HEK293T (cell line): ENCODE data around the gene GRPEL1.
"Not testable (repeated sequence)": the region's sequence is repeated elsewhere in the genome, so short reads cannot be mapped to it uniquely, and the experiment has no call there.

Source experiments
- CTCF ChIA-PET: fragments of 350-600 bp; formaldehyde crosslinking; extraction: SDS; loops from one replicate; lab custom pipeline; 2021; ENCODE audit warnings: antibody characterized with exemption, inconsistent platforms; lab: Yijun Ruan, JAX
- POLR2A ChIA-PET: fragments of 350-600 bp; formaldehyde crosslinking; extraction: SDS; loops from one replicate; lab custom pipeline; 2020; ENCODE audit warnings: antibody characterized with exemption, inconsistent platforms; lab: Yijun Ruan, JAX
- DNase-seq: peaks from one replicate; pipeline ENCODE4 v3.0.0; 2012; ENCODE audit warnings: mixed read lengths; ENCODE audit errors: extremely low spot score
- ARNT ChIP-seq: fragments of 450-650 bp; IDR thresholded peaks from 2 replicates; pipeline ENCODE4 v1.6.1; 2017; ENCODE audit warnings: mild to moderate bottlenecking
- BHLHE40 ChIP-seq: fragments of 450-650 bp; IDR thresholded peaks from 2 replicates; pipeline ENCODE4 v1.6.1; 2016; ENCODE audit warnings: mild to moderate bottlenecking, moderate library complexity, borderline replicate concordance
- CTBP1 ChIP-seq: fragments of 450-650 bp; IDR thresholded peaks from 2 replicates; pipeline ENCODE4 v1.6.1; 2016; ENCODE audit warnings: borderline replicate concordance
- ELF4 ChIP-seq: fragments of 450-650 bp; IDR thresholded peaks from 2 replicates; pipeline ENCODE4 v1.6.1; 2017; ENCODE audit warnings: antibody characterized with exemption
- FOXA1 ChIP-seq: fragments of 450-650 bp; IDR thresholded peaks from 2 replicates; pipeline ENCODE4 v1.6.1; 2016; ENCODE audit warnings: mild to moderate bottlenecking
- FOXK2 ChIP-seq: fragments of 450-650 bp; IDR thresholded peaks from 2 replicates; pipeline ENCODE4 v1.6.1; 2016; ENCODE audit warnings: mild to moderate bottlenecking
- FOXM1 ChIP-seq: fragments of 450-650 bp; IDR thresholded peaks from 2 replicates; pipeline ENCODE4 v1.6.1; 2017; ENCODE audit warnings: mild to moderate bottlenecking, borderline replicate concordance
- HDGF ChIP-seq: fragments of 450-650 bp; IDR thresholded peaks from 2 replicates; pipeline ENCODE4 v1.6.1; 2017; ENCODE audit warnings: antibody characterized with exemption, borderline replicate concordance
- L3MBTL2 ChIP-seq: fragments of 450-650 bp; conservative IDR thresholded peaks from 2 replicates; pipeline ENCODE4 v1.6.1; 2016; ENCODE audit warnings: mild to moderate bottlenecking
- LEF1 ChIP-seq: fragments of 450-650 bp; IDR thresholded peaks from 2 replicates; pipeline ENCODE4 v1.6.1; 2017; ENCODE audit warnings: mild to moderate bottlenecking, borderline replicate concordance
- NFRKB ChIP-seq: fragments of 450-650 bp; IDR thresholded peaks from 2 replicates; pipeline ENCODE4 v1.6.1; 2016; ENCODE audit warnings: mild to moderate bottlenecking, moderate library complexity
- PKNOX1 ChIP-seq: fragments of 450-650 bp; IDR thresholded peaks from 2 replicates; pipeline ENCODE4 v1.6.1; 2016
- SP1 ChIP-seq: fragments of 450-650 bp; IDR thresholded peaks from 2 replicates; pipeline ENCODE4 v1.6.1; 2017
- SUZ12 ChIP-seq: fragments of 450-650 bp; IDR thresholded peaks from 2 replicates; pipeline ENCODE4 v1.6.1; 2016; ENCODE audit warnings: mild to moderate bottlenecking
- TARDBP ChIP-seq: fragments of 450-650 bp; IDR thresholded peaks from 2 replicates; pipeline ENCODE4 v1.6.1; 2016
- ZNF384 ChIP-seq: fragments of 450-650 bp; IDR thresholded peaks from 2 replicates; pipeline ENCODE4 v1.6.1; 2016

The GRPEL1 gene

GRCh38 chr4:7105276-7105675 is 37.4 kb upstream of the GRPEL1 start:
- TF ChIP-seq PKNOX1 (no peak), ELF4 (no peak), BHLHE40 (no peak), FOXK2 (no peak), TARDBP (no peak), HDGF (no peak), ARNT (no peak), FOXA1 (no peak), LEF1 (no peak), SP1 (no peak), FOXM1 (no peak), SUZ12 (no peak), CTBP1 (no peak), L3MBTL2 (no peak), ZNF384 (no peak), NFRKB (no peak)

GRCh38 chr4:7104366-7105031 is 36.6 kb upstream of the GRPEL1 start:
- TF ChIP-seq HDGF: no peak
- TF ChIP-seq NFRKB: no peak
- no peak for TF ChIP-seq ARNT
- TF ChIP-seq PKNOX1: no peak
- no peak for TF ChIP-seq CTBP1
- TF ChIP-seq ELF4: no peak
- no peak for TF ChIP-seq FOXA1
- no peak for TF ChIP-seq LEF1
- TF ChIP-seq SP1: no peak
- no peak for TF ChIP-seq ZNF384
- no peak for TF ChIP-seq SUZ12
- no peak for TF ChIP-seq FOXK2
- TF ChIP-seq BHLHE40: no peak
- POLR2A ChIA-PET: interaction anchor here (1.2 kb wide), 1 partner anchor 36 kb away, joined by 7 read pairs; the partner anchor contains the start of gene GRPEL1
- DNase-seq: no peak
- CTCF ChIA-PET: interaction anchor here (0.6 kb wide), 1 partner anchor 553 kb away, joined by 6 read pairs; no protein-coding TSS in a partner anchor

More at GRCh38 chr4:7105276-7105675, 37.4 kb upstream of the GRPEL1 start:
- POLR2A ChIA-PET: no interaction called here
- no peak for DNase-seq
- CTCF ChIA-PET: interaction anchor here (0.6 kb wide), 1 partner anchor 554 kb away, joined by 6 read pairs; no protein-coding TSS in a partner anchor

GRCh38 chr4:7103607-7104365 is 35.9 kb upstream of the GRPEL1 start:
- ChIA-PET POLR2A (interaction anchor here (0.7 to 1.2 kb wide), 2 partner anchors 36 to 46 kb away, joined by 3 to 7 read pairs; partner anchors contain the start of gene GRPEL1), CTCF (interaction anchor here (0.7 to 2.2 kb wide), 2 partner anchors 21 to 232 kb away, joined by 3 to 12 read pairs; no protein-coding TSS in a partner anchor)
- no peak for DNase-seq
- TF ChIP-seq HDGF (no peak), FOXA1 (no peak), BHLHE40 (no peak), SP1 (no peak), FOXM1 (no peak), SUZ12 (no peak), LEF1 (no peak), ZNF384 (no peak), NFRKB (no peak), TARDBP (no peak)

- no peak for TF ChIP-seq CTBP1
- peak; percentile 85 for TF ChIP-seq PKNOX1
- ChIA-PET POLR2A (interaction anchor here (0.7 to 2.1 kb wide), 3 partner anchors 22 to 47 kb away, joined by 3 to 9 read pairs (median 3); partner anchors contain the start of gene GRPEL1), CTCF (interaction anchor here (0.6 to 2.2 kb wide), 6 partner anchors 14 to 893 kb away, joined by 3 to 12 read pairs (median 3); no protein-coding TSS in a partner anchor)
- peak; percentile 96 for DNase-seq
These were observed 35.3 kb upstream of the GRPEL1 start for GRCh38 chr4:7103031-7103606.

- peak; percentile 8; the same call in 1 of the 2 replicates for TF ChIP-seq L3MBTL2
- POLR2A ChIA-PET: interaction anchor here (0.8 to 2.1 kb wide), 2 partner anchors 23 to 35 kb away, joined by 3 to 9 read pairs; partner anchors contain the start of gene GRPEL1
- not testable (repeated sequence) for DNase-seq
- CTCF ChIA-PET: interaction anchor here (0.5 to 2.2 kb wide), 11 partner anchors 8 to 893 kb away, joined by 3 to 12 read pairs (median 4); no protein-coding TSS in a partner anchor
These were observed 34.6 kb upstream of the GRPEL1 start for GRCh38 chr4:7102516-7102909.
